Esophagus muscularis mucosa (tissue), 4 donors: ENCODE results near the gene BBX. TPM values are rescaled to one million over a fixed set of nuclear protein-coding genes. Genes with fewer than 3 reads are reported as not detected.

ENCODE experiments used
- DNase-seq: peaks from one replicate; pipeline ENCODE4 v3.0.0-alpha.2; 2017; ENCODE audit errors: extremely low spot score
- H3K27ac ChIP-seq, 4 donors: fragments of 200-600 bp; sonication (generic); replicated peaks in 1 of 4; 1 replicate in 3 of 4; 2 replicates in 1 of 4; pipeline ENCODE4 v1.5.1; 2016 to 2019; ENCODE audit warnings: mild to moderate bottlenecking in 1 of 4
- H3K27me3 ChIP-seq, 4 donors: fragments of 200-600 bp; sonication (generic); one replicate each; pipeline versions ENCODE4 v1.5.1 to v1.6.0; 2016 to 2019
- H3K36me3 ChIP-seq, 4 donors: fragments of 200-600 bp; sonication (generic); one replicate each; pipeline ENCODE4 v1.5.1; 2016 to 2019
- H3K4me1 ChIP-seq, 4 donors: fragments of 200-600 bp; sonication (generic); one replicate each; pipeline ENCODE4 v1.5.1; 2016 to 2019
- H3K4me3 ChIP-seq, 4 donors: fragments of 200-600 bp; sonication (generic); 1 replicate in 2 of 4; 2 replicates in 2 of 4; pipeline ENCODE4 v1.5.1; 2016 to 2019; ENCODE audit warnings: mild to moderate bottlenecking in 4 of 4, moderate library complexity in 1 of 4
- H3K9me3 ChIP-seq, 4 donors: fragments of 200-600 bp; sonication (generic); 1 replicate in 3 of 4; 2 replicates in 1 of 4; pipeline ENCODE4 v1.5.1; 2016 to 2019
- EP300 ChIP-seq: sonication (generic); formaldehyde crosslinking; IDR thresholded peaks from one replicate; pipeline ENCODE4 v1.6.1; 2017; ENCODE audit warnings: antibody characterized with exemption
- POLR2A ChIP-seq: fragments of 450-650 bp; IDR thresholded peaks from one replicate; pipeline ENCODE4 v1.6.1; 2017; ENCODE audit warnings: antibody characterized with exemption, moderate library complexity, mild to moderate bottlenecking, low read depth
- POLR2AphosphoS5 ChIP-seq, 2 donors: sonication (generic); formaldehyde crosslinking; IDR thresholded peaks; one replicate each; pipeline ENCODE4 v1.6.1; 2017; ENCODE audit warnings: antibody characterized with exemption in 2 of 2
- WGBS: methylation state at CpG from one replicate; pipeline ENCODE4 v1.1.5; 2018; 5-methylcytosine and 5-hydroxymethylcytosine counted together
- intact Hi-C: fragments of 100-400 bp; cut with DNase I; formaldehyde crosslinking; loops from one replicate; pipeline ENCODE4 v1.15.1; 2023
- total RNA-seq, 4 donors: library from RNA; depleted of rRNA; stranded (reverse); fragments of >200 nt; gene quantifications; one replicate each; pipeline versions ENCODE4 v1.1.0 to v1.2.1, GENCODE V29; 2016
- TF ChIP-seq, protein P1 (sequence below), 3 experiments: fragments of 200-600 bp in 2 of 3; fragments of 450-650 bp in 1 of 3; sonication (generic) in 2 of 3; IDR thresholded peaks; one replicate each; pipeline ENCODE4 v1.5.1; 2017 to 2019; ENCODE audit warnings: antibody characterized with exemption in 3 of 3, mild to moderate bottlenecking in 2 of 3, moderate library complexity in 1 of 3

The BBX gene
- total RNA-seq, 4 donors from 2014 or later, result 49.2 to 78.9 (median 77.9) TPM

DNA sequence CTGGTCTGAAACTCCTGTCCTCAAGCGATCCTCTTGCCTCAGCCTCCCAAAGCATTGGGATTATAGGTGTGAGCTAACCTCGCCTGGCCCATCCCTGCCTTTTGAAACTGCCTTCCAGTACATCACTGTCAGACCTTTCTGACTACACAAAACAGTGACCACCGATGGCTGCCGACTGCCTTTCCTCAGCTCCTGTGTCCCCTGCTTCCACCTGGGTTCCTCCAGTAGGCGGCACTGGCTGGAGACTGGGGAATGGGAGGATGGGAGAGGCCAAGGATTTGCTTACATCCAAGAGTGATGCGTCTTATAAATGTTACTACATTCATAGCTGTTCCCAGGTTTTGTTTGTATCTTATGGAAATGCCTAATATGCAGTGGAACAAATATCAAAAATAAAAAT, 242.8 kb downstream of the BBX start:
- no peaks in the 10 kb centered on the region for H3K27me3 ChIP-seq
- H3K4me1 ChIP-seq, result peaks cover 0 to 9% (median 5%) of the 10 kb centered on the region in 4 donors
- no peak overlapping the region for H3K4me3 ChIP-seq
- 97% methylated on average over 6 of the region's 6 CpGs for WGBS
- H3K36me3 ChIP-seq, result no peaks in the 10 kb centered on the region
- no peak overlapping the region for H3K27ac ChIP-seq
- intact Hi-C loops, result no loop called here
- no peaks in the 10 kb centered on the region for H3K9me3 ChIP-seq
- TF ChIP-seq, protein P1, sequence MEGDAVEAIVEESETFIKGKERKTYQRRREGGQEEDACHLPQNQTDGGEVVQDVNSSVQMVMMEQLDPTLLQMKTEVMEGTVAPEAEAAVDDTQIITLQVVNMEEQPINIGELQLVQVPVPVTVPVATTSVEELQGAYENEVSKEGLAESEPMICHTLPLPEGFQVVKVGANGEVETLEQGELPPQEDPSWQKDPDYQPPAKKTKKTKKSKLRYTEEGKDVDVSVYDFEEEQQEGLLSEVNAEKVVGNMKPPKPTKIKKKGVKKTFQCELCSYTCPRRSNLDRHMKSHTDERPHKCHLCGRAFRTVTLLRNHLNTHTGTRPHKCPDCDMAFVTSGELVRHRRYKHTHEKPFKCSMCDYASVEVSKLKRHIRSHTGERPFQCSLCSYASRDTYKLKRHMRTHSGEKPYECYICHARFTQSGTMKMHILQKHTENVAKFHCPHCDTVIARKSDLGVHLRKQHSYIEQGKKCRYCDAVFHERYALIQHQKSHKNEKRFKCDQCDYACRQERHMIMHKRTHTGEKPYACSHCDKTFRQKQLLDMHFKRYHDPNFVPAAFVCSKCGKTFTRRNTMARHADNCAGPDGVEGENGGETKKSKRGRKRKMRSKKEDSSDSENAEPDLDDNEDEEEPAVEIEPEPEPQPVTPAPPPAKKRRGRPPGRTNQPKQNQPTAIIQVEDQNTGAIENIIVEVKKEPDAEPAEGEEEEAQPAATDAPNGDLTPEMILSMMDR (IDR thresholded peaks at IDR 0.05), result no peak
- TF ChIP-seq EP300 (no peak), POLR2AphosphoS5 (IDR thresholded peaks at IDR 0.05) (no peak), POLR2A (no peak)
- no peak for DNase-seq

DNA sequence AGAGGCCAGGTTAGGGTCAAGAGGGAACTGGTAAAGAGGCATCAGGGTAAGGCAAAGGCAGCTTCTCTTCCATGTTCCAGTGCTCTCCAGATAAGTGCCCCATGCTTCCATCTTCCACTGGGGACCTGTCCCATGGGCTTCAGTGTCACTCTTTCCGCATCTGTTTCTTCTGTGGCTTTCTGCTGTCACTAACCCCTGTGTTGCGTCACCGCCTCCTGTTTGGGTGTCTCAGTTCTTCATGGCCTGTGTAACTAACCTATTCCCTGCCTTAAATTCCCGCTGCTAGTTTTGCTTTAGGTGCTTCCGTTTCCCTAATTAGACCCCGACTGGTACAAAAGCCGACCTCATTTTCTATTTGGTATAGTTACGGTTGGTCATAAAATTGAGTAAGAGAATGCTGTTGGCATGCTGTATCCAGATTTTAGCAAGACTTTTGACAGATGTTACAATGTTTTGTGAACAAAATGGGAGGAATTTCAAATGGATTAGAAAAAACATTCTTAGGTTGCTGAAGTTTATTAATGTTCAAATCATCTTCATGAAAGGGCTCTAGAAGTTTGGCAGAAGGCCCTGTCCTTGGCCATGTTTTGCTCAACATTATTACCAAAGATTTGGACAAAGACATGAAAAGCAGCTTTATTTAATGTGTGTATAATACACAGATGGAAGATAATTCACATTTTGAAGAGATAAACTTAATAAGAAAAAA, 245.3 kb downstream of the BBX start:
- H3K27ac ChIP-seq, result peak overlapping the region in 1 of 4 donors; percentile 27
- intact Hi-C loops, result no loop called here
- H3K4me3 ChIP-seq, result no peak overlapping the region
- no peak for DNase-seq
- peaks cover 0 to 9% (median 5%) of the 10 kb centered on the region in 4 donors for H3K4me1 ChIP-seq
- H3K36me3 ChIP-seq, result peaks cover 0 to 5% (median 2%) of the 10 kb centered on the region in 4 donors
- TF ChIP-seq, protein P1 (IDR thresholded peaks at IDR 0.05), result no peak
- TF ChIP-seq POLR2AphosphoS5 (IDR thresholded peaks at IDR 0.05), result no peak
- no peak for TF ChIP-seq POLR2A
- TF ChIP-seq EP300, result no peak
- no peaks in the 10 kb centered on the region for H3K9me3 ChIP-seq
- H3K27me3 ChIP-seq, result no peaks in the 10 kb centered on the region
- 91% methylated on average over 8 of the region's 8 CpGs for WGBS

DNA sequence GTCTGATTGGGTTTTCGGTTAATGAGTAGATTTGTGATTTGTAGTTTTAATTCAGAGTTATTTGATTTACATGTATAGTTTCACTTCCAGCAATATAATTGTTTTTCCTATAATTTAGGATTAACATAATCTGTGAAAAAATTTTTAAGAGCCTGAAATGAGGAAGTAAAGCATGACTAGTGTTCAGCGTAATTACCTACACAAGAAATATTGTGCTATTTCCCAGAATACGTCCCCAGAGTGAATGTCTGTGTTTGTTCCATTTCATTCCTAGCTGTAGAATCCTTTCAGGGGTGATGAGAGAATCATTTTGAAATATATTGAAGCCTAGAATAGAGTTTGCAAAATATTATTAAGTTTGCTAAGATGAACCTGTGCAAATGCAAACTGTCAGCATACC, 247.1 kb downstream of the BBX start:
- TF ChIP-seq POLR2AphosphoS5 (IDR thresholded peaks at IDR 0.05) (no peak), EP300 (no peak), POLR2A (no peak)
- TF ChIP-seq, protein P1 (IDR thresholded peaks at IDR 0.05), result no peak
- Histone ChIP-seq H3K36me3 (peaks cover 6 to 23% (median 15%) of the 10 kb centered on the region in 4 donors), H3K27me3 (no peaks in the 10 kb centered on the region), H3K4me3 (no peak overlapping the region), H3K4me1 (peaks cover 0 to 9% (median 5%) of the 10 kb centered on the region in 4 donors), H3K27ac (no peak overlapping the region), H3K9me3 (no peaks in the 10 kb centered on the region)
- no peak for DNase-seq
- intact Hi-C loops, result no loop called here
- 93% methylated on average over 3 of the region's 3 CpGs for WGBS

DNA sequence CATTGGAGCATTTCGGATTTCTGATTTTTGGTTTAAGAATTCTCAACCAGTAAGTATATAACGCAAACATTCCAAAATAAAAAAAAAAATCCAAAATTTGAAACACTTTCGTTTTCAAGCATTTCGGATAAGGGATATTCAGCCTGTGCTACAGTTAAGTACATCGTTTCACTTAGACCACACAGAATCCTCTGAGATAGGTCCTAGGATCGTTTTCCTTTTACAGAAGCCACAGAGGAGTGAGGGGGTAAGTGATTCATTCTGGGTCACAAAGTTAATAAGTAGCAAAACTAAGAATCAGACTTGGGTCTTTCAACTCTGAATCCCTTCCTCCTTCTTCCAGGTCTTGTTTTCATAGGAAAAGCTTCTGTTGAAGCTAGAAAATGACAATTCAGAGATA, 249.3 kb downstream of the BBX start:
- Histone ChIP-seq H3K9me3 (no peaks in the 10 kb centered on the region), H3K4me1 (peaks cover 0 to 9% (median 5%) of the 10 kb centered on the region in 4 donors), H3K4me3 (no peak overlapping the region), H3K36me3 (peaks cover 7 to 34% (median 20%) of the 10 kb centered on the region in 4 donors), H3K27ac (no peak overlapping the region), H3K27me3 (no peaks in the 10 kb centered on the region)
- intact Hi-C loops, result no loop called here
- WGBS, result 93% methylated on average over 6 of the region's 6 CpGs
- no peak for TF ChIP-seq POLR2A
- TF ChIP-seq, protein P1 (IDR thresholded peaks at IDR 0.05), result no peak
- TF ChIP-seq EP300, result no peak
- TF ChIP-seq POLR2AphosphoS5 (IDR thresholded peaks at IDR 0.05), result no peak
- DNase-seq, result no peak

DNA sequence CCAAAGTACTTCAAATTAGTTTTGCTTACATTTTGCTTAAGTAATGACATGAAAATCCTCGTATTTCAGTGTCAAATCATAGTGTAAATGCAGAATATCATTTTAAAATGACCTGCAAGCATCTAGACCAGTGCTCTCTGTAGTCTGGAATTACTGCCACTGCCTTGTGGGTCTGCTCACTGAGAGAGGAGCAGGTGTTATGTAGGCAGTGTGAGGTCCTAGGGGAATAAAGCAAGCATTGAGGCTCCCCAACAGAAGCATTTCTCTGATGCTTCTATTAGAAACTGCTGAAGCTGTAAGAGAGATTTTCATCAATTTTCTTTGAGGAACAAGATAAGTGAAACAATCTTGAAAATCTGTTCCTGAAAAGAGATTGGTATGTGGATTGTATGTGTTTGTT, 253.2 kb downstream of the BBX start:
- Histone ChIP-seq H3K4me1 (no peaks in the 10 kb centered on the region), H3K36me3 (peaks cover 12 to 60% (median 34%) of the 10 kb centered on the region in 4 donors), H3K4me3 (no peak overlapping the region), H3K27ac (no peak overlapping the region), H3K27me3 (no peaks in the 10 kb centered on the region), H3K9me3 (no peaks in the 10 kb centered on the region)
- DNase-seq, result no peak
- intact Hi-C loops, result no loop called here
- TF ChIP-seq POLR2A (no peak), EP300 (no peak), POLR2AphosphoS5 (IDR thresholded peaks at IDR 0.05) (no peak)
- TF ChIP-seq, protein P1 (IDR thresholded peaks at IDR 0.05), result no peak
- 97% methylated on average over 1 of the region's 1 CpG for WGBS
